Right forelimb (tissue), 1 donor: ENCODE results near the gene MALRD1.

ENCODE experiments used
- DNase-seq: peaks from one replicate; pipeline ENCODE4 v3.0.0-alpha.2; 2018

MALRD1 gene

GRCh38 chr10:19231034-19231433 is 182.4 kb downstream of the MALRD1 start:
- DNase-seq: no peak

GRCh38 chr10:19245889-19246752 is 197.5 kb downstream of the MALRD1 start:
- DNase-seq: no peak

- no peak for DNase-seq
Measured at GRCh38 chr10:19247843-19248242, 199.2 kb downstream of the MALRD1 start.

GRCh38 chr10:19250546-19250945 is 201.9 kb downstream of the MALRD1 start:
- DNase-seq: no peak

- no peak for DNase-seq
Measured at GRCh38 chr10:19252531-19252930, 203.9 kb downstream of the MALRD1 start.

GRCh38 chr10:19256331-19256730 is 207.7 kb downstream of the MALRD1 start:
- DNase-seq: no peak

- DNase-seq: no peak
Measured at GRCh38 chr10:19263262-19263661, 214.7 kb downstream of the MALRD1 start.

- DNase-seq: no peak
Measured at GRCh38 chr10:19283285-19283684, 234.7 kb downstream of the MALRD1 start.

GRCh38 chr10:19283786-19284185 is 235.2 kb downstream of the MALRD1 start:
- no peak for DNase-seq

- no peak for DNase-seq
Measured at GRCh38 chr10:19290770-19291169, 242.2 kb downstream of the MALRD1 start.

GRCh38 chr10:19294233-19294632 is 245.6 kb downstream of the MALRD1 start:
- DNase-seq: no peak

- no peak for DNase-seq
Measured at GRCh38 chr10:19299645-19300044, 251.0 kb downstream of the MALRD1 start.

GRCh38 chr10:19302117-19302516 is 253.5 kb downstream of the MALRD1 start:
- DNase-seq: no peak

- no peak for DNase-seq
Measured at GRCh38 chr10:19310066-19310465, 261.5 kb downstream of the MALRD1 start.

GRCh38 chr10:19316204-19316870 is 267.7 kb downstream of the MALRD1 start:
- DNase-seq: no peak

- DNase-seq: no peak
Measured at GRCh38 chr10:19317952-19318351, 269.4 kb downstream of the MALRD1 start.

GRCh38 chr10:19325581-19325980 is 277.0 kb downstream of the MALRD1 start:
- no peak for DNase-seq

- DNase-seq: no peak
Measured at GRCh38 chr10:19328582-19328981, 280.0 kb downstream of the MALRD1 start.

GRCh38 chr10:19329475-19329874 is 280.9 kb downstream of the MALRD1 start:
- DNase-seq: no peak

- DNase-seq: no peak
Measured at GRCh38 chr10:19332304-19332703, 283.7 kb downstream of the MALRD1 start.

- DNase-seq: no peak
Measured at GRCh38 chr10:19333631-19334030, 285.0 kb downstream of the MALRD1 start.

GRCh38 chr10:19347621-19348020 is 299.0 kb downstream of the MALRD1 start:
- DNase-seq: peak; percentile 46

GRCh38 chr10:19367176-19367575 is 318.6 kb downstream of the MALRD1 start:
- no peak for DNase-seq

GRCh38 chr10:19373988-19374387 is 325.4 kb downstream of the MALRD1 start:
- DNase-seq: no peak
